Jurkat, Clone E6-1 (cell line): ENCODE results near the gene PCSK2.
A peak's percentile ranks its signal among the peaks of the same experiment; 100 is the strongest.

Experiments
- DNase-seq: peaks from one replicate; pipeline ENCODE4 v3.0.0-alpha.2; 2011; ENCODE audit warnings: low read depth, low spot score
- H3K4me3 ChIP-seq: 2 replicates; pipeline ENCODE4 v1.5.1; 2011; ENCODE audit warnings: mild to moderate bottlenecking, low read length, control low read depth, moderate library complexity

PCSK2 gene

DNA sequence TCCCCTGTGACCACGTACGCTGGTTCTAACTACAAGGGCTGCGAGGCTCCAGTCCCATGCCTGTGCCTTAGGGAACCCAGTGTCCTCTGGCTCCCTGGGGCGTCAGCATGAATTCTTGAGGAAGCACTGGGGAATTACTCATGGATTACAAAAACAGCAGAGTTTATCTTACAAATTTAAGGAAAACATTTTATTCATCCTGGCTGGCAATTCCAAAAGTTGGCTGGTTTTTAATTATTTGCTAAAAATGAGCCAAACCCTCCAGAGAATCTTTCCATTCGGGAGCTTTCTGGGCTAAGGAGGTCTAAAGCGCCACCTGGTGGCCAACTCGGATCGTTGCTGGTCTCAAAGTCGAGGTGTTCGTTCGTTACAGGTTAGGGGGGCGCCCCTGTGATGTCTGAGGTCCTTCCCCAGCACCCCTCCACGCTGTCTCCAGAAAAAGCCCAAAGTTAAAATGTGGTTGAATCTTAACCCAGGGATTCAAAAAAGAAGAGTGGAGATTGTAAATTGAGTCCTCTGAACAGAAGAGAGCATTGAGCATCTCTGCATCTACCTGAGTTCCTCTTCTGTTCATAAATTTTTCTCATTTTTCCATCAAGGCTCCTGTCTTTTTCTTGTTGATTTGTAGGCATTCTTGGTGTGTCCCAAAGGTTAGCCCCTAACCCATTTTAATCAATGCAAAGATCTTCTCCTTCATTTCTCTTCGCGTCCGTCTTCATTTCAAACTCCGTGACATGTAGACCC, 205.0 kb downstream of the PCSK2 start:
- no peak overlapping the region for H3K4me3 ChIP-seq
- peak; percentile 27 for DNase-seq

DNA sequence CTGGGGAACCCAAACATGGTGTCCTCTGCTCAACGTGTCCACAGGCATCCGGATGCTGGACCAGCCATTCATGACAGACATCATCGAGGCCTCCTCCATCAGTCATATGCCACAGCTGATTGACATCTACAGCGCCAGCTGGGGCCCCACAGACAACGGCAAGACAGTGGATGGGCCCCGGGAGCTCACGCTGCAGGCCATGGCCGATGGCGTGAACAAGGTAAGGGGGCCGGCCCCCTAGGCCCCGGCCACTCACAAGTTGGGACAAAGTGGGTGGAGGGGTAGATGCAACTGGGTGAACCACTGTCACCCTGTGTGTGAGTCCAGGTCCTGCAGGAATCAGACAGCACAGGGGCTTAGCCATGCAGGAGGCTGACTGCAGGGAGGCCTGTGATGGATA, 209.8 kb downstream of the PCSK2 start:
- no peak overlapping the region for H3K4me3 ChIP-seq
- no peak for DNase-seq

DNA sequence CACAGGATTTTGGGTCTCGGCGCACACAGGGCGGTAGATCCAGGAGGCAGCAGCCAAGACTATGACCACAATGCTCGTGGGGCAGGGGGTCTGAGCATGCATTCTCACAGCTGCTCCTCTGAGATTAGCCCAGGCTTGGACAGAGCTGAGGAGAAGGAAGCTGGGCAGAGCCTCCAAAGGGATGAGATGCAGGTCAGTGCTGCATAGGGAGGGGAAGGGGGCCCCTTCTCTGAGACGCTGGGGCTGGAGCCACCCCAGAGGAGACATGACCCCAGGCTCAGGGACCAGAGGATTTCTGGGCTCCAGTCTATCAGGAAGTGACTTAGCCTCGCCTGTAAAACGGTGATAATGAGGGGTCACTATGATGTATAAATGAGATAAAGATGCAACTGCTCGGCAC, 210.4 kb downstream of the PCSK2 start:
- no peak overlapping the region for H3K4me3 ChIP-seq
- DNase-seq, result no peak

DNA sequence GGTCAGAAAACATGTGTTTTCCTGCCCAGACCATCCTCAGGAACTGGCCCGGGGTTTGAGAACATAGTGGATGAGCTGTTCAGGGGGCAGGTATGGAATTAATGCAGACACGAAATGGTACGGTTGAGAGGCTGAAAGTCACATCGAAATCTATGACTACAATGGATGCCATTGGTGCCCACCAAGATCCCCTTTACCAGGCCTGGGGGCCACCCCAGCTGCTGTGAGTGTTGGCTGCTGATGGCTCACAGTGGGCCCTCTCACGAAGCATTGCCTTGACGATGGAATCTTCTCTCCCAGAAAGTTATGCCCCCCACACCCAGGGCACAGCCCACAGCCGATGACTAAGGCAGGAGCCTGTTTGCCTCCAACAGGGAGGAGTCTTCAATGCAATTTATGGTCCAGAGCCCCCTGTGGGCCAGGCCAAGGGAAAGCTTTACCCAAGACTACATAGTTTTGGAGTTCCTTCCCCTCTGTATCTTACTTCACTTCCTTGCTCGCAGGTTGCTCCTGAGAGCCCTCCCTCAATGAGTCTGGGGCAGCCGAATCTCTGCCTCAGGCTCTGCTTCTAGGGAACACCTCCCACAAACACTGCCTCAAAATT, 211.7 kb downstream of the PCSK2 start:
- no peak for DNase-seq
- H3K4me3 ChIP-seq, result no peak overlapping the region

DNA sequence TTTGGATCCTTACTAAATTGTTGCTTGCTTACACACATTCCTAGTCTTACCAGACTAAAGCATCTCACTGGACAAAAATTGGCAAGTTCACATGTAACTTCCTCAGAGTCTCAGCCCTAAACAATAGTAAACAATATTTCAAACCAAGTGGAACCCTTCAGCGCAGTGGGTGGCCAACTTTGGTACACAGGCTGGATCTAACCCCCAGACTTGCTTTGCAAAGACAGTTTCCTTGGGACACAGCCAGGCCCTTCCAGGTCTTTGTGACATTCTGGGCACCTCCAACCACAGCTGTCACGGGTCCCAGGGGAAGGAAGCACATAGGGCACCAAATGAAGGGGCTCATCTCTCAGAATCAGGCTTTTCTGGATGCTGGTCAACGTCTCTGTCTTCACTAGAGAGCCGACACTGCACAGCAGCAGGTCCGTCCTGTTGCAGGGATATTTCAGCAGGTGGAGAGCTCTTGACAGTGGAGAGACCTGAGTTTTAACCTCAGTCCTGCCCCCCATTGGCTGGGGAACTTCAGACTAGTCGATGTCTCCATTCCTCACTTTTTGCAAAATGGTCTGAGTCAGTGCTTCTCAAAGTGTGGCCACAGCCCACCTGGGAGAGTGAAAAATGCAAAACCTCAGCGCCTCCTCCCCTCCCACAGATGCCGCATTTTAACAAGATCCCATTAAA, 212.9 kb downstream of the PCSK2 start:
- DNase-seq, result no peak
- no peak overlapping the region for H3K4me3 ChIP-seq

DNA sequence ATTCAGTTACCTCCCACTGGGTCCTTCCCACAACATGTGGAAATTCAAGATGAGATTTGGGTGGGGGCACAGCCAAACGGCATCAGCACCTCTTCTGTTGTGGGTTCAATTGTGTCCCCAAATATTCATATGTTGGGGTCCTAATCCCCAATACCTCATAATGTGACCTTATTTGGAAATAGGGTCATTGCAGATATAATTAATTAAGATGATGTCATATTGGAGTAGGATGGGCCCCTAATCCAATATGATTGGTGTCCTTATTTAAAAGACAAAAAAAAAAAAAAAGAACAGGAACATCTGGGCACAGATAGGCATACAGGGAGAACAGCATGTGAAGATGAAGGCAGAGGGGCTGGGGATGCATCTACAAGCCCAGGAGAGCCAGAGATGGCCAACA, 214.9 kb downstream of the PCSK2 start:
- H3K4me3 ChIP-seq, result no peak overlapping the region
- DNase-seq, result no peak

DNA sequence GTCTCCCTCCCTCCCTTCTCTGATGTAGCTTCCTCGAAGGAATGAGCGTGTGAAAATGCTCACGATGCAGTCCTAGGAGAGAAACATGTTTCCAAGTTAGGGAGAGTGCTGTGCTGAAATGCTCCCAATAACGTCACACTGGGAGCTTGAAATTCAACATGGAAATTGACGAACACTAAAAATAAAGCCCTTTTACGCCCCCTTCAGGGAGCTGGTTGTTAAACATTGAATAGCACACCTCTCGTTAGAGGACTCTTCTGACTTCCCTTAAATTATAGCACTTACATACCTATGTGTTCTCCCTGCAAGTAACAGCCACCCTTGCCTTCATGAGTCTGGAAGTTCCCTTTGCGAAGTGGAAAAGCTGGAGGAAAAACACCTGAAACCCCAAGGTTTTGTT, 215.7 kb downstream of the PCSK2 start:
- no peak overlapping the region for H3K4me3 ChIP-seq
- DNase-seq, result peak; percentile 12

DNA sequence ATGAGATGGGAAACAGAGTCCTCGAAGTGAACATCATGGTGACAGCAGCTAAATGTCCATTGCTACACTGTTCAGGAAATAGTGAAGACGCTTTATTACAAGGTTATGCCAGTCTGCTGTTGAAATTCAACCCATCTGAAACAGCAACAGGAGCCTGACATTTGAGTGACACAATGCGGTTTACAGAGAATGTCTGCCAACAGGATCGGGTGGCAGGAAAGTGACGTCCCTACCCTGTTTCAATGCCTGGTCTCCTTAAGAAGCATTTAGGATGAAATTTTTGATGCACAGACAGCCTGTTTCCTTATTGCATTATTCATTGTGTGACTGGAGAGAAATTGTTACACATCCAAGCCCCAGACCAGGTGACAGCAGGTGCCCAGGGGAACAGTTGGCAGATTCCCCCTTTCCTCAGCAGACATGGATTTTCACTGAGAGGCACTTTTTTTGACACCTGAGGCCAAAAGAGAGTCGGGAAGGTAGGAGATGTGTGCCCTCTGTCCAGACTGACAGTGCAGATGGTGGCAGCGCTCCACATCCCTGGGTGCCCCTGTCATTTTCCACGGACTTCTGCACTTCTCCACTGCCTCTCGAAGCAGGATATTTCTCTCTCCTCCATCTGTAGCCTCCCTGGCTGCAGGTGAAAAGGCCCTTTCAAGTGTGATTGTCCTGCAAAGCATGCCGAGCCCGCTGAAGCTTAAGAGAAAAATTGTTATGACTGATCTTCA, 216.5 kb downstream of the PCSK2 start:
- DNase-seq, result no peak
- no peak overlapping the region for H3K4me3 ChIP-seq

DNA sequence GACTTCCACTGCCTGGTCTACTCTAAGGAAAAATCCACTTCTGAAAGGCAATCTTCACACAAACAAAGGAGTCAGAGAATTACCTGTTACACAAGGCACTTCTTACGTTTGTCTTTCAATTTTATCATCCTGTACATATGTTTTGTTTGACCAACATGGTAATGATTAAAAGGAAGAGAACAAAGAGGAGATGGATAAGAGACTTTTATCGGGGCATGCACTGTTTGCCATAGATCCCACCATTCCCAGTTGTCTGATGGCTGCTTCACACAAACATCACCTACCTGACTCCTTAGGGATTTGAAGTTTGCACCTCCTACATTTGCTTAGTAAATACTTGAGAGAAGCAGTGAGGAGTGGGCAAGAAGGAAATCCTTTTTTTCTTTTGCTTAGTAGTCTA, 217.3 kb downstream of the PCSK2 start:
- H3K4me3 ChIP-seq, result no peak overlapping the region
- DNase-seq, result no peak

DNA sequence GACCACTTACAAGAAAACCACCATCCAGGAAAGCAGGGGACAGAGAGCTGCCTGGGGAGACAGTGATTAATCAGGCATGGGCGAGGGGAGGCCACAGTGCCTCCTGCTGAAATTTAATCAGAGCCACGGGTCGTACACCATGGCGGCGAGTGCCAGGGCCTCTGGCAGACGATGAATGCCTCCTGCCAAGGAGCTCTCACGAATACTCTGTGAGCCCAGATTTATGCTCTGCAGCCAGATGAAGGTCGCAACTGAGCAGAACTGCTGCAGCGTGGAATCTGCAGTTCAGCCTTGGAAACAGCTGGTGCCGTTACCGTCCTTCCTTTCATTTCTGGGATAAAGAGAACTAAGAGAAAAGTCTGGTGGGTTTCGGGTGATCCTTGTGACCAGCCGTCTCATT, 218.7 kb downstream of the PCSK2 start:
- no peak overlapping the region for H3K4me3 ChIP-seq
- no peak for DNase-seq

DNA sequence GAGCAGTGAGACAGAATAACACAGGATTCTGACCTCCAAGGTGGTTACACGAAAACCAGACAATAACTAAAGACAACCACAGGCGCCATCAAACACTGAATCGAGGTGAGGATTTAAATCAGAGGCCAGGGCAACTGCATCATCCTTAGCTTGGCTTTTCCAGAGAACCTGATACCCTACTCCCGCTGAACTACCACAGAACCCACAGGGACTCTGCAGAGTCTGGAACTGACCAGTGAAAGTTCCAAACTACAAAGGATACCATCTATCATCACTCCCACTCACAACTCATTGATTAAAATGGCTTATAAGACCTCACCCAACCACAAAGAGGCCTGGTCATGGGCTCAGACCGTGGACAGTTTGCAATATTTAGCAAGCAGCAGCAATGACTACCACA, 219.3 kb downstream of the PCSK2 start:
- DNase-seq, result no peak

DNA sequence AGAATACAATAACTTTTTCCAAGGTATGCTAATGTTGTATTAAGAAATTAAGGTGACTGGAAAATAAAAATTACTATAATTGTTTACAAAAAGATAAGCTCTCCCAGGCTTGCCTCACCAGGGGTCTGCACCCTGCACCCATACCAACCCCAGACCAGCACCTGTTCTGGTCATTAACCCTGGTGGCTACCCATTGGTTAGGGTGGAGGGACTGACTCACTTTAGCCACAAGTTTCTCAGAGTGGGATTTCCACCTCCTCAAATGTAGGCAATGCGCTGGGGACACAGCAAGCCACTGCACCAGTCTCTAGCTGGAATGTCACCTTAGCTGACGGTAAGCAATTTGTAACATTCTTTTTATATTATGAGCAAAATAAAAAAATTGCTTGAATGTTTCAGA, 221.2 kb downstream of the PCSK2 start:
- no peak for DNase-seq
- H3K4me3 ChIP-seq, result no peak overlapping the region

More for the DNA sequence above, 219.3 kb downstream of the PCSK2 start:
- no peak overlapping the region for H3K4me3 ChIP-seq

DNA sequence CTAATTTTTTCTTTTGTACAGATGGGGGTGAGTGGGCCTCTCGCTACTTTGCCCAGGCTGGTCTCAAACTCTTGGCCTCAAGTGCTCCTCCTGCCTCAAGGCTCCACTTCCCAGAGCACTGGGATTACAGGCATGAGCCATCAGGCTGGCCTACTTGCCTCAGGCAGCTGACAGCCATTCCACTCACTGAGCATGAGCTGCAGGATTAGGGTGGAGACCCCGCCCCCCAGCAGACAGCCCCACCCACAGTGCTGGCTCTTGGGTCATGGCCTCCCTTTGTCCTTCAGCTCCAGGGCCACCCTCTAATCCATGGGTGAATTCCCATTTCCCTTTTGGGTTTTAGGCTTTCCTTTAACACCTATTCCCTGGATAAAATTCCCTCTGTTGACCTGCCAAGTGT, 222.2 kb downstream of the PCSK2 start:
- H3K4me3 ChIP-seq, result no peak overlapping the region
- no peak for DNase-seq

DNA sequence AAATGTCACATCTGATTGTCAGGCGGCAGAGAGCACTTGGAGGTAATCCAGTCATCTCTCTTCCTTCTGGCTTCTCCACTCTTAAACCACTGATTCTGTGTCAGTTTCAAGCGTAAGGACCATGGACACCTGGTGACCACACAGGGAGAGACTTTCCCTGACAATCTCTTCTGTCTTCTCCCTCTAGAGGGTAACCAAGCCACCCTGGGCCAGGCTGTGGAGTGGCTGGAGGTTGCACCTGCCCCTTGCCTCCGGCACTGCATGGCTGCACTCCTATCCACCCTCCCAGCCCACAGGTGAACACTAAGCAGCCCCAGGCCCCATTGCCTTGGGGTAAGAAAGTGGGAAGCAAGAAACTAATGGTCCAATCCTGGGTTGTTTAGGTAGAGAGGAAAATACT, 225.6 kb downstream of the PCSK2 start:
- no peak overlapping the region for H3K4me3 ChIP-seq
- DNase-seq, result no peak

DNA sequence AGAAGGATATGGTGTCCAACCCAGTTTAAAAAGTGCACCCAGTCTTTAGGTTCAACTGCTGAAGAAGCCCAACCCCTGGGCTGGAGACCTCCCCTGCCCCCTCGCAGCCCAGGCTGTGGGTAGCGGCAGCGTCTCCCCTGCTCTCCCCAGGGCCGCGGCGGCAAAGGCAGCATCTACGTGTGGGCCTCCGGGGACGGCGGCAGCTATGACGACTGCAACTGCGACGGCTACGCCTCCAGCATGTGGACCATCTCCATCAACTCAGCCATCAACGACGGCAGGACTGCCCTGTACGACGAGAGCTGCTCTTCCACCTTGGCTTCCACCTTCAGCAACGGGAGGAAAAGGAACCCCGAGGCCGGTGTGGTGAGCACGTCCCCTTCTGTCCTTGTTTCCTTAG, 226.8 kb downstream of the PCSK2 start:
- H3K4me3 ChIP-seq, result no peak overlapping the region
- no peak for DNase-seq

DNA sequence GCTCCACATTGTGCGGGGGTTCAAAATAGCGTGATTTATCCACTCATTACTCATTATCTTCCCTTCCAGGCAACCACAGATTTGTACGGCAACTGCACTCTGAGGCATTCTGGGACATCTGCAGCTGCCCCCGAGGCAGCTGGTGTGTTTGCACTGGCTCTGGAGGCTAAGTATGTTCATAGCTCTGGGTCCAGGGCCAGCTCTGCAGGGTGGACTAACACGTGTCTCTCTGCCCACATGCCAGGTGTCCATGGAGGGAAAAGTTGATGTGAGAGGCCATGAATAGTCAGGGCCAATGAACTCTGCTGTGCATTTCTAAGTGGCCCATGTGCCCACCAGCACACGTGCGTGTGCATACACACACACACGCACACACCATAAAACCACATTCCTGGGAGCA, 229.4 kb downstream of the PCSK2 start:
- H3K4me3 ChIP-seq, result no peak overlapping the region
- DNase-seq, result no peak

DNA sequence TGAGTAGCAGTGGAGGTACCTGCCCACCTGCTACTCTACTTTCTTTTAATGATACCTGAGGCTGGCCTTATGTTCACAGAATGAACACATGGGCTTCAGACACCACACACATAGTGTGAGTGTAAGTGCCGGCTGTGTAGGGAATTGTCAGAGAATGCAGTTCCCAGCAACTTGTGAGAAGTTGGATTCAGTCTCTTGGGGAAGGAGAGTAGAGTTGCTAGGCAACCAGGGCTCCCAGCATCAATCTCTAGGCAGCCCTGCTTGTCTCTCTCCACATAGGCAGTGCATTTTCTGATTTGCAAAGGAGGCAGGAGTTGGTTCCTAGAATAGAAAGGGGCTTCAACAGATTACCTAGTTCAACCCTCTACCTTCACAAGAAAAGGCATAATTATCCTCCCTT, 230.2 kb downstream of the PCSK2 start:
- DNase-seq, result no peak
- H3K4me3 ChIP-seq, result no peak overlapping the region

DNA sequence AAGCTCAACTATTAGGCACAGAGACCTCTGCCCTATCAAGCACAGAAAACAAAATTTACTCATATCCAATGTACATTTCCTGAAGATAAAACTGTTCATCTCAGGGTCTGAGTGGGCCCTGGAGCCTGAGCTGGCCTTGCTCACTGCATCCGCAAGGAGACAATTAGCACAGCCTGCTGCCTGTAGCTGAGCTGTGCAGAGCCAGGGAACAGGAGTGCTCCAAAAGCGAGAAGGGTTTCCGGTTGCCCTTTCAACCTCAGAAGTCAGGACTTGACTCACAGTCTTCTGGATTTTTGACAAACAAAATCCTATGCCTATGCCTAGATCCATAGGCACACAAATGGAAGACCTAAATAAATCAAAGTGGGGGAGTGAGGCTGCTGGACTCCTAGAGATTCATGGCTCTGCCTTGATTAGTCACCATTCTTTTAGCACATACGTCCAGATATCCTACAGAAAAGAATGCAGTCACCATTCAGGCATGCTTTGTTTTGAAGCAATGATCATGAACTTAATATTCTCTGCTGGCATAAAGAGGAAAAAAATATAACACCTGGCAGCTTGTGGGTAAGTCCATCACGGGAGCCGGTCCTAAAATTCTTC, 230.8 kb downstream of the PCSK2 start:
- DNase-seq, result no peak
- no peak overlapping the region for H3K4me3 ChIP-seq

DNA sequence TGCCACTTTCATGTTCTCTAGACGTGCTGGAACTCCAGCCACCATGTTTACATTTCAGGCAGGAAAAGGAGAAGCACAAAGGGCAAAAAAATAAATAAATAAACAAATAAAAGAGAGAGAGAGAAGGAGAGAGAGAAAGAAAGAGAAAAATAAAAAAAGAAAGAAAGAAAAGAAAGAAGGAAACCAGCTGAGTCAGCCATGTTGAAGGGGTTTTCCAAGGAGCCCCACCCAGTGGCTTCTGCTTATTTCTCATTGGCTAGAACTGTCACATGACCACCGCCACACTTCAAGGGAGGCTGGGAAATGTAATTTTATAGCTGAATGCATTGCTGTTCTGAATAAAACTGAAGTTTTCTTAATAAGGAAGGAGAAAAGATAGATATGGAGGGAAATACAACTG, 233.3 kb downstream of the PCSK2 start:
- no peak for DNase-seq
- H3K4me3 ChIP-seq, result no peak overlapping the region

DNA sequence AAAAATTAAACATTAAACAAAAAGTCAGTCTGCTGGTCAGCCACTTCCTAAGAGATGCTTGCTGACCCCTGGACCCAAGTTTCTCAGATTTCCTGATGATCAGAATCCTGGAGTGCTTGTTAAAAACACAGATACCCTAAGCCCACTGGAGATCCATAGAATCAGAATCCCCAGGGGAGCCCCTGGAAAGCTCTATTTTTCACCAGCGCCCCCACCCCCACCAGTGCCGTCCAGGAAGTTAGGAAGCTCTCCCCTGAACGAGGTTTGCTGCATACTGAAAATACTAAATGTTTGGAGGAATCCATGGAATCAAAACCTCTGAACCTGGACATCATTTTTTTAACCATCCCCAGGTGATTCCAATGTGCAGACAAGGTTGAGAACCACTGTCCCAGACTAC, 235.1 kb downstream of the PCSK2 start:
- no peak for DNase-seq
- H3K4me3 ChIP-seq, result no peak overlapping the region
